PC-9 (cell line): Measurements from ENCODE around the gene SSUH2. TPM values are rescaled to one million over a fixed set of nuclear protein-coding genes. Genes with fewer than 3 reads are reported as not detected.
A peak's percentile ranks its signal among the peaks of the same experiment; 100 is the strongest.

Experiments
- BruUV-seq: library from RNA; stranded (reverse); fragments of 400-500 nt; replicated peaks from 2 replicates; lab custom pipeline; 2021; lab: Mats Ljungman, UMichigan
- CTCF ChIA-PET: fragments of 300-600 bp; sonication (Branson Sonifier 250); formaldehyde crosslinking; loops from one replicate; lab custom pipeline; 2022; ENCODE audit warnings: antibody characterized with exemption; lab: Charles Lee
- POLR2A ChIA-PET: fragments of 300-600 bp; sonication (Branson Sonifier 250); formaldehyde crosslinking; loops from one replicate; lab custom pipeline; 2022; ENCODE audit warnings: antibody characterized with exemption; ENCODE audit not compliant: unreplicated experiment; lab: Charles Lee
- DNase-seq, 2 experiments: peaks; one replicate each; pipeline versions ENCODE4 v3.0.0 to v3.0.0-alpha.2; 2015 to 2022; ENCODE audit warnings: mixed read lengths in 1 of 2
- H2AFZ ChIP-seq: fragments of 200-600 bp; sonication (generic); 2 replicates; pipeline ENCODE4 v1.8.1; 2017; ENCODE audit warnings: antibody characterized with exemption
- H3F3A ChIP-seq: fragments of 200-600 bp; sonication (generic); 2 replicates; pipeline ENCODE4 v1.8.1; 2017; ENCODE audit warnings: antibody characterized with exemption, mild to moderate bottlenecking, low read depth; ENCODE audit not compliant: insufficient read depth
- H3K27ac ChIP-seq: fragments of 200-600 bp; sonication (generic); 2 replicates; pipeline ENCODE4 v1.6.1; 2016; ENCODE audit warnings: mixed run types
- H3K27me3 ChIP-seq: fragments of 200-600 bp; sonication (generic); 2 replicates; pipeline ENCODE4 v1.6.1; 2016; ENCODE audit warnings: low read depth, mixed run types; ENCODE audit not compliant: insufficient read depth
- H3K36me3 ChIP-seq: fragments of 200-600 bp; sonication (generic); 2 replicates; pipeline ENCODE4 v1.6.1; 2016; ENCODE audit warnings: low read depth, mixed run types
- H3K4me1 ChIP-seq: fragments of 200-600 bp; sonication (generic); replicated peaks from 2 replicates; pipeline ENCODE4 v1.6.1; 2016; ENCODE audit warnings: mixed run types; ENCODE audit not compliant: insufficient read depth
- H3K4me2 ChIP-seq: fragments of 200-600 bp; sonication (generic); 2 replicates; pipeline ENCODE4 v1.6.1; 2017; ENCODE audit warnings: mixed run types
- H3K4me3 ChIP-seq: fragments of 200-600 bp; sonication (generic); 2 replicates; pipeline ENCODE4 v1.6.1; 2016; ENCODE audit warnings: mixed run types
- H3K79me2 ChIP-seq: fragments of 200-600 bp; sonication (generic); 2 replicates; pipeline ENCODE4 v1.6.1; 2017; ENCODE audit warnings: low read depth, mixed run types
- H3K9me2 ChIP-seq: fragments of 200-600 bp; sonication (generic); 2 replicates; pipeline ENCODE4 v1.8.1; 2017; ENCODE audit warnings: mild to moderate bottlenecking; ENCODE audit not compliant: insufficient read depth
- H3K9me3 ChIP-seq: fragments of 200-600 bp; sonication (generic); 2 replicates; pipeline ENCODE4 v1.8.1; 2016; ENCODE audit warnings: low read depth; ENCODE audit not compliant: insufficient read depth
- H4K20me1 ChIP-seq: fragments of 200-600 bp; sonication (generic); 2 replicates; pipeline ENCODE4 v1.8.1; 2017; ENCODE audit not compliant: insufficient read depth
- CTCF ChIP-seq: fragments of 200-600 bp; sonication (generic); conservative IDR thresholded peaks from 2 replicates; pipeline ENCODE4 v1.6.1; 2017; ENCODE audit warnings: mixed run types, antibody characterized with exemption, mild to moderate bottlenecking, moderate library complexity
- EZH2 ChIP-seq: fragments of 200-600 bp; sonication (generic); IDR thresholded peaks from 2 replicates; pipeline ENCODE4 v1.8.0; 2017; ENCODE audit warnings: antibody characterized with exemption, low read depth
- intact Hi-C: fragments of 100-400 bp; cut with micrococcal nuclease; formaldehyde crosslinking; loops from one replicate; pipeline ENCODE4 v1.10.0; 2022; ENCODE audit not compliant: unreplicated experiment
- total RNA-seq: library from RNA; stranded (reverse); gene quantifications from 2 replicates; pipeline ENCODE4 v1.2.3, GENCODE V29; 2021

The SSUH2 gene
- total RNA-seq, 1 experiment from 2014 or later = 1.6 TPM

DNA sequence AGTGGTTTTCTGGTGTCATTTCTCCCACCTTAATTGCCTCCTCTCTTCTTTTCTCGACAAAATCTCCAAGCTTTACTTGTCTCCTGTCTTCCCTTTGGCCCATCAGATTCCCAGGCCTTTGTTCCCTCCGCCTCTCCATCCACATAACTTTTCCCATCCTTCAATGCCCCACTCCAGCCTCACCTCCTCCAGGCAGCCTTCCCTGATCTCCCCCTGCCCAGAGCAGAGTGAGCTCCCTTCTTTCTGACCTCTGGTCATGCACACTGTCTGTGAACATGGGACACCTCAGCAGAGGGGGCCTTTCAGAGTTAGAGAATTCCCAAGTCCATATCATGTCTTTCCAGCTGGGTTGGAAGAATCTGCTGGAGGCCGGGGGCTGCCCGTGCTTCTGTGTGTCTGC lies 14.6 kb upstream of the SSUH2 start:
- CTCF ChIA-PET = no interaction called here
- Histone ChIP-seq H3K9me3 (no peaks in the 10 kb centered on the region), H3K27ac (peak overlapping the region; percentile 67), H3K79me2 (no peaks in the 10 kb centered on the region), H2AFZ (no peak overlapping the region), H4K20me1 (no peaks in the 10 kb centered on the region), H3K4me1 (peaks cover 34% of the 10 kb centered on the region), H3K36me3 (no peaks in the 10 kb centered on the region), H3F3A (peaks cover 21% of the 10 kb centered on the region; the same call in 1 of the 2 replicates), H3K27me3 (no peaks in the 10 kb centered on the region), H3K4me2 (peak overlapping the region; percentile 56; the same call in 1 of the 2 replicates), H3K9me2 (no peaks in the 10 kb centered on the region), H3K4me3 (no peak overlapping the region)
- intact Hi-C loops = loop anchor here (2.0 kb wide), 1 partner anchor 82 kb away; no protein-coding TSS in a partner anchor
- no peak for TF ChIP-seq EZH2
- TF ChIP-seq CTCF = no peak
- no TSS peak for BruUV-seq
- POLR2A ChIA-PET = interaction anchor here (0.7 kb wide), 1 partner anchor 174 kb away, joined by 5 read pairs; no protein-coding TSS in a partner anchor
- no peak for DNase-seq

- H2AFZ ChIP-seq = no peak overlapping the region
- peaks cover 30% of the 10 kb centered on the region for H3K4me1 ChIP-seq
- intact Hi-C loops = loop anchor here (1.0 to 2.0 kb wide), 6 partner anchors 22 to 307 kb away; no protein-coding TSS in a partner anchor
- H3K27ac ChIP-seq = peak overlapping the region; percentile 67
- peak; percentile 81 to 96 for DNase-seq
- TF ChIP-seq CTCF (no peak), EZH2 (no peak)
- no peaks in the 10 kb centered on the region for H3K27me3 ChIP-seq
- peak overlapping the region; percentile 56 for H3K4me2 ChIP-seq
- H3K36me3 ChIP-seq = no peaks in the 10 kb centered on the region
- no peaks in the 10 kb centered on the region for H4K20me1 ChIP-seq
- ChIA-PET POLR2A (interaction anchor here (0.6 to 0.7 kb wide), 3 partner anchors 15 to 173 kb away, joined by 4 to 7 read pairs (median 5); no protein-coding TSS in a partner anchor), CTCF (interaction anchor here (1.3 kb wide), 1 partner anchor 29 kb away, joined by 4 read pairs; no protein-coding TSS in a partner anchor)
- no TSS peak for BruUV-seq
- H3F3A ChIP-seq = peaks cover 21% of the 10 kb centered on the region; the same call in 1 of the 2 replicates
- no peaks in the 10 kb centered on the region for H3K79me2 ChIP-seq
- no peaks in the 10 kb centered on the region for H3K9me2 ChIP-seq
- H3K9me3 ChIP-seq = no peaks in the 10 kb centered on the region
- H3K4me3 ChIP-seq = no peak overlapping the region
These were observed 14.0 kb upstream of the SSUH2 start for GRCh38 chr3:8658306-8659212.

GRCh38 chr3:8657804-8658305 lies 13.3 kb upstream of the SSUH2 start:
- H3K4me3 ChIP-seq = no peak overlapping the region
- no peaks in the 10 kb centered on the region for H3K36me3 ChIP-seq
- intact Hi-C loops = loop anchor here (1.0 to 2.0 kb wide), 6 partner anchors 22 to 307 kb away; no protein-coding TSS in a partner anchor
- peaks cover 25% of the 10 kb centered on the region for H3K4me1 ChIP-seq
- H3K4me2 ChIP-seq = peak overlapping the region; percentile 56
- no peaks in the 10 kb centered on the region for H3K79me2 ChIP-seq
- H2AFZ ChIP-seq = no peak overlapping the region
- TF ChIP-seq CTCF (no peak), EZH2 (no peak)
- H3K27ac ChIP-seq = peak overlapping the region; percentile 67
- no peaks in the 10 kb centered on the region for H3K27me3 ChIP-seq
- TSS peak; percentile 77 for BruUV-seq
- ChIA-PET POLR2A (interaction anchor here (0.6 kb wide), 1 partner anchor 14 kb away, joined by 7 read pairs; no protein-coding TSS in a partner anchor), CTCF (interaction anchor here (1.3 kb wide), 1 partner anchor 28 kb away, joined by 4 read pairs; no protein-coding TSS in a partner anchor)
- no peaks in the 10 kb centered on the region for H3K9me3 ChIP-seq
- no peaks in the 10 kb centered on the region for H4K20me1 ChIP-seq
- H3K9me2 ChIP-seq = no peaks in the 10 kb centered on the region
- peaks cover 21% of the 10 kb centered on the region; the same call in 1 of the 2 replicates for H3F3A ChIP-seq
- no peak for DNase-seq
